GM23338 (cell line): Measurements from ENCODE around the gene RHBDD1. TPM values are rescaled to one million over a fixed set of nuclear protein-coding genes. Genes with fewer than 3 reads are reported as not detected.

Source experiments
- ATAC-seq: fragments of 200-7000 bp; cut with Tn5 transposase; 3 replicates; pipeline ENCODE4 v1.9.1; 2020
- DNase-seq: peaks from one replicate; pipeline ENCODE4 v3.0.0-alpha.2; 2015; ENCODE audit warnings: low spot score
- H2AFZ ChIP-seq: fragments of 200-600 bp; sonication (generic); 2 replicates; pipeline ENCODE4 v1.8.0; 2016; ENCODE audit warnings: antibody characterized with exemption, mild to moderate bottlenecking, moderate library complexity
- H3F3A ChIP-seq: fragments of 200-600 bp; sonication (generic); replicated peaks from 2 replicates; pipeline ENCODE4 v1.8.0; 2017; ENCODE audit warnings: antibody characterized with exemption, mixed run types, low read depth
- H3K27ac ChIP-seq: fragments of 200-600 bp; sonication (generic); 2 replicates; pipeline ENCODE4 v1.6.1; 2016; ENCODE audit warnings: low read depth
- H3K27me3 ChIP-seq: fragments of 200-600 bp; sonication (generic); 2 replicates; pipeline ENCODE4 v1.8.0; 2016; ENCODE audit warnings: mild to moderate bottlenecking, mixed run types, moderate library complexity; ENCODE audit not compliant: insufficient read depth
- H3K36me3 ChIP-seq: fragments of 200-600 bp; sonication (generic); 2 replicates; pipeline ENCODE4 v1.8.0; 2016; ENCODE audit warnings: mild to moderate bottlenecking; ENCODE audit not compliant: insufficient read depth
- H3K4me1 ChIP-seq: fragments of 200-600 bp; sonication (generic); 2 replicates; pipeline ENCODE4 v1.8.0; 2016; ENCODE audit warnings: mild to moderate bottlenecking, moderate library complexity; ENCODE audit not compliant: insufficient read depth
- H3K4me2 ChIP-seq: fragments of 200-600 bp; sonication (generic); 2 replicates; pipeline ENCODE4 v1.7.1; 2017; ENCODE audit warnings: mixed run types
- H3K4me3 ChIP-seq: fragments of 200-600 bp; sonication (generic); 2 replicates; pipeline ENCODE4 v1.6.1; 2016; ENCODE audit warnings: mixed run types
- H3K79me2 ChIP-seq: fragments of 200-600 bp; sonication (generic); replicated peaks from 2 replicates; pipeline ENCODE4 v1.8.0; 2017; ENCODE audit warnings: mild to moderate bottlenecking; ENCODE audit not compliant: insufficient read depth
- H3K9me2 ChIP-seq: fragments of 200-600 bp; sonication (generic); 2 replicates; pipeline ENCODE4 v1.8.0; 2017; ENCODE audit not compliant: insufficient read depth
- H4K20me1 ChIP-seq: fragments of 200-600 bp; sonication (generic); replicated peaks from 2 replicates; pipeline ENCODE4 v1.8.0; 2017; ENCODE audit warnings: mild to moderate bottlenecking; ENCODE audit not compliant: insufficient read depth
- H3K27ac Mint-ChIP-seq: 2 replicates; pipeline ENCODE4 v1.8.0; 2020; ENCODE audit warnings: inconsistent platforms, mild to moderate bottlenecking, moderate library complexity, mixed read lengths
- H3K27me3 Mint-ChIP-seq: 3 replicates; pipeline ENCODE4 v1.8.0; 2022; ENCODE audit warnings: low read depth, mild to moderate bottlenecking, moderate library complexity, mixed read lengths, inconsistent platforms; ENCODE audit not compliant: insufficient read depth, poor library complexity
- H3K36me3 Mint-ChIP-seq: 3 replicates; pipeline ENCODE4 v1.8.0; 2021; ENCODE audit warnings: low read depth, mild to moderate bottlenecking, inconsistent platforms, moderate library complexity, mixed read lengths
- H3K4me1 Mint-ChIP-seq: 3 replicates; pipeline ENCODE4 v1.8.0; 2020; ENCODE audit warnings: mild to moderate bottlenecking, inconsistent platforms, mixed read lengths
- H3K4me3 Mint-ChIP-seq: 3 replicates; pipeline ENCODE4 v1.8.0; 2021; ENCODE audit warnings: moderate library complexity, mild to moderate bottlenecking, inconsistent platforms, mixed read lengths
- H3K9me3 Mint-ChIP-seq: 3 replicates; pipeline ENCODE4 v1.8.0; 2020; ENCODE audit warnings: moderate library complexity, mild to moderate bottlenecking, inconsistent platforms, mixed read lengths
- EZH2 ChIP-seq: fragments of 200-600 bp; sonication (generic); IDR thresholded peaks from one replicate; pipeline ENCODE4 v1.8.0; 2017; ENCODE audit warnings: antibody characterized with exemption, mild to moderate bottlenecking, low read depth; ENCODE audit not compliant: unreplicated experiment
- JUNB ChIP-seq: IDR thresholded peaks from one replicate; pipeline ENCODE4 v1.6.1; 2016; ENCODE audit warnings: antibody characterized with exemption; ENCODE audit not compliant: unreplicated experiment
- NANOG ChIP-seq: IDR thresholded peaks from 2 replicates; pipeline ENCODE4 v1.6.1; 2016; ENCODE audit warnings: antibody characterized with exemption, borderline replicate concordance
- POLR2AphosphoS5 ChIP-seq: IDR thresholded peaks from 2 replicates; pipeline ENCODE4 v1.6.1; 2016; ENCODE audit warnings: antibody characterized with exemption, low read depth
- STAT1 ChIP-seq: IDR thresholded peaks from one replicate; pipeline ENCODE4 v1.6.1; 2016; ENCODE audit warnings: antibody characterized with exemption; ENCODE audit not compliant: unreplicated experiment
- polyA plus RNA-seq: library from polyadenylated mRNA; unstranded; fragments of >200 nt; fragmentation: Nextera tagmentation; extraction: Ambion mirVana; gene quantifications from 2 replicates; pipeline ENCODE4 v1.2.1, GENCODE V29; 2016
- total RNA-seq: library from RNA; depleted of rRNA; stranded (reverse); fragments of >200 nt; shearing (Covaris generic); gene quantifications from 2 replicates; pipeline ENCODE4 v1.2.3, GENCODE V29; 2014
- TF ChIP-seq, protein P1 (sequence below): IDR thresholded peaks from 2 replicates; pipeline ENCODE4 v1.6.1; 2016; ENCODE audit warnings: antibody characterized with exemption
- TF ChIP-seq, protein P2 (sequence below), 2 experiments: fragments of 200-600 bp in 1 of 2; sonication (generic) in 1 of 2; conservative IDR thresholded peaks; 2 replicates each; pipeline versions ENCODE4 v1.5.1 to v1.6.1; 2016 to 2017; ENCODE audit warnings: antibody characterized with exemption in 2 of 2, low read depth in 2 of 2, mild to moderate bottlenecking in 2 of 2, moderate library complexity in 1 of 2
- TF ChIP-seq, protein P3 (sequence below): fragments of 250-450 bp; sonication (Bioruptor Pico); IDR thresholded peaks from 2 replicates; pipeline ENCODE4 v1.5.0; 2020; ENCODE audit warnings: mild to moderate bottlenecking, moderate library complexity

RHBDD1 gene
- total and polyA plus RNA-seq, 2 experiments from 2014 or later = 7.3 to 13.0 TPM

DNA sequence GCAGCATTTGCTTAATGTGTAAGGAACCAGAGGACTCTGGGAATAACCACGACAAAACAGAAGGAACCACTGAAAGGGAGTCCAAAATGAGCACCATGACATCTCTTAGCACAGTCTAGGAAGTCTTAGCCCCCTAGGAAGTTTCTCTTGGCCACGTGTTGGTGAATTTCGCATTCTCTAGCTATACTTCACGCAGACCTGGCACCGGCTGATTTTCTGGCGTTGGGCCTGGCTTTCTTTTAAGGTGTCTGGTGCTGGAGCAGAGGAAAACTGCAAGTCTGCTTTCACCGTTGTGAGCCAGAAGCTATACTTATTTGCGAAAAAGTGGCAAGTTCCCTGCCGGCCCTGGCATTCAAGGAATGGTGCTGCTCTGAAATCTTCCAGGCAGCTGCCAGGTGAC is 171.3 kb downstream of the RHBDD1 start:
- Histone ChIP-seq H2AFZ (no peak overlapping the region), H3K27me3 (no peaks in the 10 kb centered on the region), H3K36me3 (no peaks in the 10 kb centered on the region), H3F3A (no peaks in the 10 kb centered on the region), H3K4me1 (no peaks in the 10 kb centered on the region), H3K9me2 (no peaks in the 10 kb centered on the region), H3K4me3 (no peak overlapping the region), H4K20me1 (no peaks in the 10 kb centered on the region), H3K79me2 (no peaks in the 10 kb centered on the region), H3K27ac (no peak overlapping the region), H3K4me2 (no peak overlapping the region)
- DNase-seq = no peak
- no peak for TF ChIP-seq POLR2AphosphoS5
- TF ChIP-seq NANOG = no peak
- TF ChIP-seq EZH2 = no peak
- TF ChIP-seq, protein P1, sequence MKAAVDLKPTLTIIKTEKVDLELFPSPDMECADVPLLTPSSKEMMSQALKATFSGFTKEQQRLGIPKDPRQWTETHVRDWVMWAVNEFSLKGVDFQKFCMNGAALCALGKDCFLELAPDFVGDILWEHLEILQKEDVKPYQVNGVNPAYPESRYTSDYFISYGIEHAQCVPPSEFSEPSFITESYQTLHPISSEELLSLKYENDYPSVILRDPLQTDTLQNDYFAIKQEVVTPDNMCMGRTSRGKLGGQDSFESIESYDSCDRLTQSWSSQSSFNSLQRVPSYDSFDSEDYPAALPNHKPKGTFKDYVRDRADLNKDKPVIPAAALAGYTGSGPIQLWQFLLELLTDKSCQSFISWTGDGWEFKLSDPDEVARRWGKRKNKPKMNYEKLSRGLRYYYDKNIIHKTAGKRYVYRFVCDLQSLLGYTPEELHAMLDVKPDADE = no peak
- TF ChIP-seq, protein P2, sequence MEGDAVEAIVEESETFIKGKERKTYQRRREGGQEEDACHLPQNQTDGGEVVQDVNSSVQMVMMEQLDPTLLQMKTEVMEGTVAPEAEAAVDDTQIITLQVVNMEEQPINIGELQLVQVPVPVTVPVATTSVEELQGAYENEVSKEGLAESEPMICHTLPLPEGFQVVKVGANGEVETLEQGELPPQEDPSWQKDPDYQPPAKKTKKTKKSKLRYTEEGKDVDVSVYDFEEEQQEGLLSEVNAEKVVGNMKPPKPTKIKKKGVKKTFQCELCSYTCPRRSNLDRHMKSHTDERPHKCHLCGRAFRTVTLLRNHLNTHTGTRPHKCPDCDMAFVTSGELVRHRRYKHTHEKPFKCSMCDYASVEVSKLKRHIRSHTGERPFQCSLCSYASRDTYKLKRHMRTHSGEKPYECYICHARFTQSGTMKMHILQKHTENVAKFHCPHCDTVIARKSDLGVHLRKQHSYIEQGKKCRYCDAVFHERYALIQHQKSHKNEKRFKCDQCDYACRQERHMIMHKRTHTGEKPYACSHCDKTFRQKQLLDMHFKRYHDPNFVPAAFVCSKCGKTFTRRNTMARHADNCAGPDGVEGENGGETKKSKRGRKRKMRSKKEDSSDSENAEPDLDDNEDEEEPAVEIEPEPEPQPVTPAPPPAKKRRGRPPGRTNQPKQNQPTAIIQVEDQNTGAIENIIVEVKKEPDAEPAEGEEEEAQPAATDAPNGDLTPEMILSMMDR (conservative IDR thresholded peaks at IDR 0.05; ENCODE audit: low read depth in 2 of 2) = no peak
- TF ChIP-seq, protein P3, sequence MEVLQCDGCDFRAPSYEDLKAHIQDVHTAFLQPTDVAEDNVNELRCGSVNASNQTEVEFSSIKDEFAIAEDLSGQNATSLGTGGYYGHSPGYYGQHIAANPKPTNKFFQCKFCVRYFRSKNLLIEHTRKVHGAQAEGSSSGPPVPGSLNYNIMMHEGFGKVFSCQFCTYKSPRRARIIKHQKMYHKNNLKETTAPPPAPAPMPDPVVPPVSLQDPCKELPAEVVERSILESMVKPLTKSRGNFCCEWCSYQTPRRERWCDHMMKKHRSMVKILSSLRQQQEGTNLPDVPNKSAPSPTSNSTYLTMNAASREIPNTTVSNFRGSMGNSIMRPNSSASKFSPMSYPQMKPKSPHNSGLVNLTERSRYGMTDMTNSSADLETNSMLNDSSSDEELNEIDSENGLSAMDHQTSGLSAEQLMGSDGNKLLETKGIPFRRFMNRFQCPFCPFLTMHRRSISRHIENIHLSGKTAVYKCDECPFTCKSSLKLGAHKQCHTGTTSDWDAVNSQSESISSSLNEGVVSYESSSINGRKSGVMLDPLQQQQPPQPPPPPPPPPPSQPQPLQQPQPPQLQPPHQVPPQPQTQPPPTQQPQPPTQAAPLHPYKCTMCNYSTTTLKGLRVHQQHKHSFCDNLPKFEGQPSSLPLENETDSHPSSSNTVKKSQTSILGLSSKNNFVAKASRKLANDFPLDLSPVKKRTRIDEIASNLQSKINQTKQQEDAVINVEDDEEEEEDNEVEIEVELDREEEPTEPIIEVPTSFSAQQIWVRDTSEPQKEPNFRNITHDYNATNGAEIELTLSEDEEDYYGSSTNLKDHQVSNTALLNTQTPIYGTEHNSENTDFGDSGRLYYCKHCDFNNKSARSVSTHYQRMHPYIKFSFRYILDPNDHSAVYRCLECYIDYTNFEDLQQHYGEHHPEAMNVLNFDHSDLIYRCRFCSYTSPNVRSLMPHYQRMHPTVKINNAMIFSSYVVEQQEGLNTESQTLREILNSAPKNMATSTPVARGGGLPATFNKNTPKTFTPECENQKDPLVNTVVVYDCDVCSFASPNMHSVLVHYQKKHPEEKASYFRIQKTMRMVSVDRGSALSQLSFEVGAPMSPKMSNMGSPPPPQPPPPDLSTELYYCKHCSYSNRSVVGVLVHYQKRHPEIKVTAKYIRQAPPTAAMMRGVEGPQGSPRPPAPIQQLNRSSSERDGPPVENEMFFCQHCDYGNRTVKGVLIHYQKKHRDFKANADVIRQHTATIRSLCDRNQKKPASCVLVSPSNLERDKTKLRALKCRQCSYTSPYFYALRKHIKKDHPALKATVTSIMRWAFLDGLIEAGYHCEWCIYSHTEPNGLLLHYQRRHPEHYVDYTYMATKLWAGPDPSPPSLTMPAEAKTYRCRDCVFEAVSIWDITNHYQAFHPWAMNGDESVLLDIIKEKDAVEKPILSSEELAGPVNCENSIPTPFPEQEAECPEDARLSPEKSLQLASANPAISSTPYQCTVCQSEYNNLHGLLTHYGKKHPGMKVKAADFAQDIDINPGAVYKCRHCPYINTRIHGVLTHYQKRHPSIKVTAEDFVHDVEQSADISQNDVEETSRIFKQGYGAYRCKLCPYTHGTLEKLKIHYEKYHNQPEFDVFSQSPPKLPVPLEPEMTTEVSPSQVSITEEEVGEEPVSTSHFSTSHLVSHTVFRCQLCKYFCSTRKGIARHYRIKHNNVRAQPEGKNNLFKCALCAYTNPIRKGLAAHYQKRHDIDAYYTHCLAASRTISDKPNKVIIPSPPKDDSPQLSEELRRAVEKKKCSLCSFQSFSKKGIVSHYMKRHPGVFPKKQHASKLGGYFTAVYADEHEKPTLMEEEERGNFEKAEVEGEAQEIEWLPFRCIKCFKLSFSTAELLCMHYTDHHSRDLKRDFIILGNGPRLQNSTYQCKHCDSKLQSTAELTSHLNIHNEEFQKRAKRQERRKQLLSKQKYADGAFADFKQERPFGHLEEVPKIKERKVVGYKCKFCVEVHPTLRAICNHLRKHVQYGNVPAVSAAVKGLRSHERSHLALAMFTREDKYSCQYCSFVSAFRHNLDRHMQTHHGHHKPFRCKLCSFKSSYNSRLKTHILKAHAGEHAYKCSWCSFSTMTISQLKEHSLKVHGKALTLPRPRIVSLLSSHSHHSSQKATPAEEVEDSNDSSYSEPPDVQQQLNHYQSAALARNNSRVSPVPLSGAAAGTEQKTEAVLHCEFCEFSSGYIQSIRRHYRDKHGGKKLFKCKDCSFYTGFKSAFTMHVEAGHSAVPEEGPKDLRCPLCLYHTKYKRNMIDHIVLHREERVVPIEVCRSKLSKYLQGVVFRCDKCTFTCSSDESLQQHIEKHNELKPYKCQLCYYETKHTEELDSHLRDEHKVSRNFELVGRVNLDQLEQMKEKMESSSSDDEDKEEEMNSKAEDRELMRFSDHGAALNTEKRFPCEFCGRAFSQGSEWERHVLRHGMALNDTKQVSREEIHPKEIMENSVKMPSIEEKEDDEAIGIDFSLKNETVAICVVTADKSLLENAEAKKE = no peak
- TF ChIP-seq STAT1 = no peak
- no peak for TF ChIP-seq JUNB
- H3K4me3 Mint-ChIP-seq = no peak overlapping the region
- ATAC-seq = no peak
- H3K4me1 Mint-ChIP-seq = no peaks in the 10 kb centered on the region; the same call in 2 of the 3 replicates
- no peaks in the 10 kb centered on the region for H3K9me3 Mint-ChIP-seq
- no peaks in the 10 kb centered on the region for H3K36me3 Mint-ChIP-seq
- no peak overlapping the region for H3K27ac Mint-ChIP-seq
- H3K27me3 Mint-ChIP-seq = peaks cover 2% of the 10 kb centered on the region
